Measurements from ENCODE around the gene CDKL1. TPM values are rescaled to one million over a fixed set of nuclear protein-coding genes. Genes with fewer than 3 reads are reported as not detected.

The CDKL1 gene
- total RNA-seq, 2 donors from 2014 or later, result 16.2 to 36.2 TPM

- Histone ChIP-seq H3K9ac (ENCODE audit: low read depth in 2 of 2, low read length in 2 of 2) (no peak overlapping the region), H3K4me3 (no peak overlapping the region), H3K27me3 (no peaks in the 10 kb centered on the region), H3K27ac (no peak overlapping the region), H3K9me3 (no peaks in the 10 kb centered on the region), H3K36me3 (no peaks in the 10 kb centered on the region), H3K4me1 (no peaks in the 10 kb centered on the region)
- intact Hi-C loops (cut with DNase I), result no loop called here
- no peak for TF ChIP-seq CTCF (IDR thresholded peaks at IDR 0.05)
- DNase-seq, result no peak
These were observed 44.1 kb downstream of the CDKL1 start for GRCh38 chr14:50352584-50352983.

DNA sequence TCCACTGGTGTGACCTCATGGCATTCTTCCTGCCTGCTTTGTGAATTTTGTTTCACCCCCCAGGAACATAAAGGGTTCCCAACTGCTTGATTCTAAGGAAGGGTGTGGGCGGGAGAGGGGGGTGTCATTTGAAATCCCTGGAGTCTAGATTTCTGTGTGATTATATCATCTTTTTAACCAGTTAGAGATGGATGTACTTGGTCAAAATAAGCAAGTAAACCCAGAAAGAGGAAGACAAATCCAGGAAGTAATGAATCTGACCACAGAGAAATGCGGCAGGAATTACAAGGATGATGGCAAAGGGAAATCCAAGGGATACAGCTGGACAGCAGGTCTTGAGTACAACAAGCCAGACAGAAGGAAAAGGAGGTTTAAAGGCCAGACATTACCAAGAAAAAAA, 45.7 kb downstream of the CDKL1 start:
- H3K4me1 ChIP-seq, result no peaks in the 10 kb centered on the region

DNA sequence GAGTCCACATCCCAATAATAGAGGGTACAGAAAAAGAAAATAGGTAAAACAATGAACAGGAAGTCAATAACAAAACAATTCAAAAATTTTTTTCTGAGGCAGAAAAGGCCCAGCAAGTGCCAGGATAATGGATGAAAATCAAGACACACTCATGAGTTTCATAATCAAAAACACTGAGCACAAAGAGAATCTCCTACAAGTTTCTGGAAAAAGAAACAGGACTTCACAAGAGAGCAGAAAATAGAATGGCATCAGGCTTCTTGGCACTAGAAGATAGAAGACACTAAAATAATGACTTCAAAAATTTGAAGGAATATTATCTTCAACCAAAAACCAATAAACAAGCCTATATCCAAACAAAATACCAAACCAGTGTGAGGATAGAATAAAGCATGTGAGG, 47.7 kb downstream of the CDKL1 start:
- intact Hi-C loops (cut with DNase I), result no loop called here

More for the DNA sequence above, 45.7 kb downstream of the CDKL1 start:
- no peak for DNase-seq
- Histone ChIP-seq H3K9ac (ENCODE audit: low read depth in 2 of 2, low read length in 2 of 2) (no peak overlapping the region), H3K36me3 (no peaks in the 10 kb centered on the region), H3K4me3 (no peak overlapping the region), H3K9me3 (no peaks in the 10 kb centered on the region), H3K27ac (no peak overlapping the region), H3K27me3 (no peaks in the 10 kb centered on the region)
- TF ChIP-seq CTCF (IDR thresholded peaks at IDR 0.05), result no peak
- intact Hi-C loops (cut with DNase I), result no loop called here

DNA sequence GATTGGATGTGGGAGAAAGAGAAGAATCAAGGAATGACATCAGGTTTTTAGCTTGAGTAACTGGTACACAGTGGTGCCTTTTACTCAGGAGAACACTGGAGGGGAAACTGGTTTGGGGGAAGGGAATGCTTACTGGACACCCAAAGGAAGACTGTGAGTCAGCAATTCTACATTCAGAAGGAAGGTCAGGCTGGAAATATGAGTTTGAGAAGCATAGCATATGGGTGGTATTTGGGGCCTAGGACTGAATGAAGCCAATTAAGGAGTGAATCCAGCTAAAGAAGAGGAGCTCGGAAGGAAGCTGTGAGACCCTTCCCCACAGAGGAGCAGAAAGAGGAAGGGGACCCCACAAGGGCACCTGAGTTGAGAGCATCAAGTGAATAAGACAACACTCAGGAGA, 49.2 kb downstream of the CDKL1 start:
- no peak for TF ChIP-seq CTCF (IDR thresholded peaks at IDR 0.05)
- H3K36me3 ChIP-seq, result no peaks in the 10 kb centered on the region
- intact Hi-C loops (cut with DNase I), result no loop called here
- H3K27me3 ChIP-seq, result no peaks in the 10 kb centered on the region
- no peak overlapping the region for H3K9ac ChIP-seq (ENCODE audit: low read depth in 2 of 2, low read length in 2 of 2)
- H3K4me1 ChIP-seq, result peaks cover 4% of the 10 kb centered on the region
- DNase-seq, result no peak
- no peak overlapping the region for H3K27ac ChIP-seq
- H3K4me3 ChIP-seq, result no peak overlapping the region
- no peaks in the 10 kb centered on the region for H3K9me3 ChIP-seq

More for the DNA sequence above, 47.7 kb downstream of the CDKL1 start:
- no peaks in the 10 kb centered on the region for H3K9me3 ChIP-seq
- no peaks in the 10 kb centered on the region for H3K27me3 ChIP-seq
- DNase-seq, result no peak
- H3K4me1 ChIP-seq, result no peaks in the 10 kb centered on the region
- no peak overlapping the region for H3K27ac ChIP-seq
- H3K36me3 ChIP-seq, result no peaks in the 10 kb centered on the region
- H3K9ac ChIP-seq (ENCODE audit: low read depth in 2 of 2, low read length in 2 of 2), result no peak overlapping the region
- no peak overlapping the region for H3K4me3 ChIP-seq
- TF ChIP-seq CTCF (IDR thresholded peaks at IDR 0.05), result no peak

GRCh38 chr14:50345846-50346422, 50.7 kb downstream of the CDKL1 start:
- no peak for DNase-seq
- Histone ChIP-seq H3K27ac (no peak overlapping the region), H3K4me3 (no peak overlapping the region), H3K9ac (ENCODE audit: low read depth in 2 of 2, low read length in 2 of 2) (no peak overlapping the region), H3K4me1 (peaks cover 4% of the 10 kb centered on the region), H3K9me3 (no peaks in the 10 kb centered on the region), H3K27me3 (no peaks in the 10 kb centered on the region), H3K36me3 (no peaks in the 10 kb centered on the region)
- no peak for TF ChIP-seq CTCF (IDR thresholded peaks at IDR 0.05)
- intact Hi-C loops (cut with DNase I), result no loop called here

All from colonic mucosa (tissue), 4 donors.